GM18951 (cell line): ENCODE measurements around the gene THOC2.

Source experiments
- POLR2A ChIP-seq: IDR thresholded peaks from 4 replicates; pipeline ENCODE4 v1.6.1; 2011; ENCODE audit warnings: mild to moderate bottlenecking; ENCODE audit not compliant: insufficient read length, insufficient read depth; ENCODE audit errors: extremely low read depth
- in situ Hi-C: fragments of 300-500 bp; cut with MboI; formaldehyde crosslinking; loops from one replicate; pipeline ENCODE4 v1.12.0; 2022; ENCODE audit warnings: low sequenced_read_pairs, mixed read lengths, inconsistent platforms; ENCODE audit not compliant: unreplicated experiment

THOC2 gene

GRCh38 chrX:123562342-123563146 is 170.3 kb downstream of the THOC2 start:
- no peak for TF ChIP-seq POLR2A

GRCh38 chrX:123561439-123562215 is 171.2 kb downstream of the THOC2 start:
- in situ Hi-C loops, result no loop called here
- TF ChIP-seq POLR2A, result no peak

More at GRCh38 chrX:123562342-123563146, 170.3 kb downstream of the THOC2 start:
- in situ Hi-C loops, result no loop called here

GRCh38 chrX:123550829-123551228 is 182.0 kb downstream of the THOC2 start:
- in situ Hi-C loops, result no loop called here
- no peak for TF ChIP-seq POLR2A
